NOMO-1 treated with dmso at 0.1 percent for 144 hours (cell line): ENCODE measurements around the gene PXDN.
"Not testable (repeated sequence)": the region's sequence is repeated elsewhere in the genome, so short reads cannot be mapped to it uniquely, and the experiment has no call there.

ENCODE experiments used
- DNase-seq: peaks from one replicate; lab custom pipeline; 2025; ENCODE audit not compliant: unreplicated experiment; lab: John Stamatoyannopoulos, UW

The PXDN gene

GRCh38 chr2:1705557-1706076 lies 38.7 kb downstream of the PXDN start:
- DNase-seq = no peak

DNA sequence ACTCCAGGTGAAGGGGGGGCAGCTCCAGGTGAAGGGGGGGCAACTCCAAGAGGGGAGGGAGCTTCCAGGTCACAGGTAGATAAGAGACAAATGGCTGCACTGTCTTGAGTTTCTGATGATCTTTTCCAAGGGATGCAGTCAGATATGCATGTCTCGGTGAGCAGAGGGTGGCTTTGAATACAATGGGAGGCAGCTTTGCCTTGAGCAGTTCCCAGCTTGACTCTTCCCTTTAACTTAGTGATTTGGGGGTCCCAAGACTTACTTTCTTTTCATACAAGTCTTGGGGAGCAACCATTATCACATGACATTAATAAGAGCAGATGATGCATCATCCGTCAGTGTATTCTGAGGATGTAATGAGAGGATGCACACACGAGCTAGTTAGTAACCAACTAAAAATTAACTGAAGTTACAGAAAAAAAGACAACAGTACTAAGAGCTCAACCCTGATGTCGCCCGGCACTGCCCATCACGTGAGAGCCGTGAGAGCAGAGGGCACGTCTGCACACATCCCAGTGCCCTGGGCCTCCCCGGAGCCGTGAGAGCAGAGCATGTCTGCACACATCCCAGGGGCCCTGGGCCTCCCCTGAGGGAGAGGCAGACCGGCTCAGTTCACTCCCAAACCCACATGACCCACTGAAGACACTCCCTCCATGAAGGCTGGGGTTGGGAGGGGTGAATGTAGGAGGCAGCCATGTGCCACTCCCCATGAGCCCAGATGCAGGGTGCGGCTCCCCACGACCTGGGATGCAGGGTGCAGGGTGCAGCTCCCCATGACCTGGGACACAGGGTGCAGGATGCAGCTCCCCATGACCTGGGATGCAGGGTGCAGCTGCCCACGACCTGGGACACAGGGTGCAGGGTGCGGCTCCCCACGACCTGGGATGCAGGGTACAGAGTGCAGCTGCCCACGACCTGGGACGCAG lies 39.4 kb downstream of the PXDN start:
- no peak for DNase-seq

DNA sequence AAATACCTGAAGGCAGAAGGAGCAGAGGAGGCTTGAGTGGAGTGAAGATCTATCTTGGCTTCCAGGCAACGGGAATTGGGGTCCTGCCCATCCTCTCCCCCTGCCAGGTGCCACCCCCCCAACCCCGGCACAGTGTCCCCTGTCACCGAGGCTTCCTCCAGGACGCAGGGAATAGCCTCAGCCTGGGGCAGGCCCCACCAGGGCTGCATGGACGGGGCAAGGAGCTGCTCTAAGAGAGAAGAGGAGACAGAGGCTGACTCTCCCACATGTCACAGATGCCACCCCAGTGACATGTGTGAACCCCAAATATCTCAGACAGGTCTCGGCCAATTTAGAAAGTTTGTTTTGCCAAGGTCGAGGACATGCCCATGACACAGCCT lies 42.1 kb downstream of the PXDN start:
- DNase-seq = no peak

GRCh38 chr2:1701556-1702185 lies 42.6 kb downstream of the PXDN start:
- DNase-seq = no peak

DNA sequence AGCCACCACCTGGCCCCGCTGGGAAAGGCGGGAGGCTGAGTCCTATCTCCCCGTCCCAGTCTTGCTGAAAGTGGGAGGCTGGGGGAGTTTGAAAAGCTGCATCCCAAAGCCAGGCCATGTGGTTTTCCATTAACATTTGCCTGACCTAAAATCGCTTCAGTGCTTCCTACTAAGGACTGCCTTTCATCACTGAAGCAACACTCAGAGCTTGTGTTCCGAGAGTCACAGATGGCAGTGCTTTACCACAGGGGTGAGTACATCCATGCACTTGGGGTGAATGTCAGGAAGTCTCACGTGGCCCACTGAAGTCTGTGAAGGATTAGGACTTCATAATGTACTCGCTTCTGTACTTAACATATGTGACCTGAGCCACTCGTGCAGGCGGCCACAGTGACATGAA lies 43.3 kb downstream of the PXDN start:
- DNase-seq = no peak

GRCh38 chr2:1700427-1700826 lies 43.9 kb downstream of the PXDN start:
- DNase-seq = not testable (repeated sequence)

DNA sequence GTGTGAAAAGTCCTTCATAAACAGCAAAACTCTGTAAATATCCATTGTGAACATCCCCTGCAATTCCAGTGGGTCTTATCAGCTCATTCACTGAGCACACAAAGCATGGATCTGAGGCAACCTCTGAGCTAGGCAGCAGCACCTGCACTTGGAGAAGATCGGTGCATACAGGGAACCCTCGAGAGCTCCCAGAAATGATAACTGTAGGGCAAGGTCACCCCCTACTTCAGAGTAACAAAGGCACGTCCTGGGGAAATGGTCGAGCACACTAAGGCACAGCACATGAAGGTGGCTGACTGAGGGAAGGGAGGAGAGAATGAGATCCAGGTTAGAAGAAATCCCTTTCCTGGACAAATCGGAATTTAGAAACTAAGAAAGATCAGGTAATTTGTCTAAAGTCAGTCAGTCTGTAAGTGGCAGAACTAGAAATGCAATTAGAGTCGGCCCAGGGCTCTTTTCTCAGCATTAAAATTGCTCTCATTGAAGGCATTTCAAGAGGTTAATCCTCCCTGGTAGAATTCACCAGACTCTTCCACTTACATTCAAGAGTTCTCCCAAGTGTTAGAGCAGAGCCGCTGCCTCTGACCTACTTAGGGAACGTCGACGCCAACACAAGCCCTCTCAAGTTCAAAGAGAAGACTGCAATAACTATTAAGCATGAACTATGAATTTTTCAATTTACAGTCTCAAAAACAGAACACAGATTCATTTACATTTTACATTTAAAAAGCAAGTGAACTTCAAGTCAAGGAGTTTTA lies 45.9 kb downstream of the PXDN start:
- no peak for DNase-seq

DNA sequence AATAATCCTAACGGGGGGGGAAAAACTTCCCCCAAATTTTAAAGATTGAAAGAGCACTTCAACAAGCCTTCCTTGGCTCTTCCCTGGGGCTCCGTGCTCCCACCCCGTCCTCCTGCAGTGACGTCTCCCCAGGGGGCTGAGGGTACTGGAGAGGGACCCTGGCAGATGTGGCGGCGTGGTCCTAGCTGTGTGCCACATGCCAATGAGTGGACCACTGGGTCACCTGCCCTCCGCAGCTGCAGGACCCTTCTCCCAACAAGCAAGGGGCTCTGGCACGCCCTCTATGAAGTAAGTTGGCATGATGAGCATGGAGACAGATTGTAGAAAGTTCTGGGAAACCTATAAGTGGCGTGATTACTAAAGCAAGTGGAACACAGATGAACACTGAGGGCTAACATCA lies 46.7 kb downstream of the PXDN start:
- DNase-seq = no peak

DNA sequence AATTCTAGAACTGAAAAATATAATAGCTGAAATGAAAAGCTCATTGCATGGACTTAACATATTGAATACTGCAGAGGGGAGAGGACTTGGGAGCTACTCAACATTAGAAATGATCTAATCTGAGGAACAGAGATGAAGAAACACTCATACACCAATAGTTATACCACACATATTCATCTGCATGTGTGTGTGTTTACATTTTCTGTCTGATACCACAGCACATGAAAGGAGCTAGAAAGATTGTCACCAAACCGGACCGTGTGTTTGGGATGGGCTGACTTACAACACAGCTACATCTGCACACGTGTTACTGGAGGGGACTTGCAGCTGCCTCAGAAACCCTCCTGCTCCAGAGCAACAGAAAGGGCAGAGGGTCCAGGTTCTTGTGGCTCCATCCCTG lies 47.8 kb downstream of the PXDN start:
- no peak for DNase-seq

DNA sequence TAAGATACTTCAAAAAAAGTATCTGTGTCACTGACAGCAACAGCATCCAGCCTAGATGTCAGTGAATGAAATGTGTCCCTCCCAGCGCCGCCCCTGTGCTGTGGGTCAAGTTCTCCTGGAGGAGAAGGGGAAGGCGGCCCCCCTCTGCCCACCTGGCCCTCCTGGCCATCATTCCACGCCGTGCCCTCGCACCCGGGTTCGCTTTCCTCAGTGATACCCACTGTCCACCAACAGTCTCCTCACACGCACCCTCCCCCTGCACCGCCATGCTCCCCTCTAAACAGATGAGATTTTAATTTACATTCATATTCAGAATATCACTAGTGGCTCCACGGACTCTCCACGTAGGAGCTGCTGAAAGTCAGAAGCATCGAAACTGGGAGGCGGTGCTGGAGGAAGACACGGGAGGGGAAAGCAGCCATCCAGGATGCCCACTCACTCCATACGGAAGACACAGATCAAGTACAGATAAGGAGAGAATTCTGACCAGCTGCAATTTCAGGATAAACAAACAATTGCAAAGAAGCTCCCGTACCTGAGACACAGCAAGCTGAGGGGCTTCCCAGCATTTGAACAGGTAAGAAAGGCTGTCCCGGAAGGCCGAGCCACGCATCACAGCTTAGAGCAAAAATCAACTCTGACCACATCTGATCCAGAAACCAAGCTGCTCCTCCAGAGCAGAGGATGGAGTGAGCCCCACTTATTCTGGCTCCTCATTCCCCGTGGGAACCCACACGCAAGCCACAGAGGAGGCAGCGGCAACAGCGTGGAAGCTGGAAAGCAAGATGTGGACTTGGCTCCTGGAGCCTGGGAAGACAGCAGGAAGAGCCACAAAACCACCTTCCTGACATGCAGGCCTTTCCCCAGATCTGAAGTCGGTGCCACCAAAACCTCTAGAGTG lies 49.7 kb downstream of the PXDN start:
- no peak for DNase-seq

GRCh38 chr2:1693723-1694122 lies 50.6 kb downstream of the PXDN start:
- DNase-seq = no peak

DNA sequence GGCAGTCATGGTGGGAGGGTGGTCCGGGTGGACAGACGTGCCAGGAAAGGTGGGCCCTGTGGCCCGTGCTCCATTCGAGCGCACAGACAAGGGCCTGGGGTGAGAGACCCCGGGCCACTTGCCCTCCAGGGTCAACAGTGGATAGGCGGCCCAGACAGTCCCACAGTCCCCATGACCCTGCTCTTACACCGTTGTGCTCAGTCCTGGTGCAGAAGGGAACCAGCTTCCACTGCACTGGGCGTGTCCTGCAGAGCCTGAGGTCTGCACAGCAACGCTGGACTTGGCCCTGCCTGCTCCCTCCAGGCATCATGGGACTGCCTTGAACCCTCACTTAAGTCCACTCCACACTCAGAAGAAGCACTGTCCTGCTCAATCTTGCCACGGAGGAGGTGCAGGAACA lies 52.0 kb downstream of the PXDN start:
- DNase-seq = no peak

DNA sequence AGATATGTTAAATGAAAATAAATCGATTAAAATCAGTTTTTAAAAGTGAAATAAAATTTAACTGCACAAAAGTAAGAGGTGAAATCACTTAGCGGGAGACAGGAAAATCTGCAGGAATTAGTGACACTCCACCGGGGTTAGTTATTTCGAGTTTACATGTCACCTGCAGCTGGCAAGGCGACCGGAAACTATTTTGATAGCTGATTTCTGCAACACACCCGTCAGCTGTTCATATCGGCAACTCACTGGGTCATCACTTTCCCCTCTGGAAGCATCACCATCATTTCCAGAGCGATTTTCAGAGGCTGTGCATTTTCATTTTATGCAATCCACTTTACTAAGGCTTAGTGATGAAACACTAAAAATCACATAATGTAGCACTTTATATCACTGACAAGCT lies 52.9 kb downstream of the PXDN start:
- no peak for DNase-seq

- DNase-seq = no peak
These were observed 54.1 kb downstream of the PXDN start for GRCh38 chr2:1690056-1690775.

GRCh38 chr2:1688859-1689258 lies 55.5 kb downstream of the PXDN start:
- no peak for DNase-seq

GRCh38 chr2:1688161-1688560 lies 56.2 kb downstream of the PXDN start:
- no peak for DNase-seq

- no peak for DNase-seq
These were observed 57.1 kb downstream of the PXDN start for GRCh38 chr2:1687254-1687653.

DNA sequence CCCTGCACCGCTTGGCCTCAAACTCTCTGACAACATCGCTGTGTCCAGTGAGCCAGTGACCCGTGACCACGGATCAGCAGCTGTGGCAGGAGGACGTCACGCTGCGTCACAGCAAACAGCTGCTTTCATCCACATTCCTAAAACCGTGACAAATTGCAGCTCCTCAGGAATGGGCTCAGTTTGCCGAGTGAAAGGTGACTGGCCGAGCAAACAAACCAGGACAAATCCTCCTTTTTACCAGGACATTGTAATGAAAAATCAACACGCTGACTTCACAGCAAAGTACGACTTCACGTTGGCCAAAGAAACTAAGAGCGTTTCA lies 57.6 kb downstream of the PXDN start:
- no peak for DNase-seq

GRCh38 chr2:1685957-1686783 lies 58.1 kb downstream of the PXDN start:
- no peak for DNase-seq
